Naive B cell (primary cell): Measurements from ENCODE around the gene NPTN. TPM values are rescaled to one million over a fixed set of nuclear protein-coding genes. Genes with fewer than 3 reads are reported as not detected.
A peak's percentile ranks its signal among the peaks of the same experiment; 100 is the strongest.

ENCODE experiments used
- ATAC-seq, 2 donors: fragments of 150-1000 bp; cut with Tn5 transposase; 2 replicates each; pipeline ENCODE4 v1.10.0; 2021; ENCODE audit warnings: low read depth in 2 of 2, mild to moderate bottlenecking in 2 of 2, moderate library complexity in 2 of 2
- DNase-seq: peaks from one replicate; pipeline ENCODE4 v3.0.0; 2022
- H3K27ac Mint-ChIP-seq, 6 donors: one replicate each; pipeline ENCODE4 v1.8.0; 2020 to 2022; ENCODE audit warnings: mild to moderate bottlenecking in 6 of 6, mixed read lengths in 6 of 6, moderate library complexity in 5 of 6, inconsistent platforms in 2 of 6
- H3K27me3 Mint-ChIP-seq, 3 donors: one replicate each; pipeline ENCODE4 v1.8.0; 2021 to 2022; ENCODE audit warnings: mixed read lengths in 3 of 3, mild to moderate bottlenecking in 1 of 3
- H3K36me3 Mint-ChIP-seq, 2 donors: one replicate each; pipeline ENCODE4 v1.8.0; 2020 to 2022; ENCODE audit warnings: mixed read lengths in 2 of 2, inconsistent platforms in 1 of 2, mild to moderate bottlenecking in 1 of 2
- H3K4me1 Mint-ChIP-seq, 3 donors: one replicate each; pipeline ENCODE4 v1.8.0; 2020 to 2022; ENCODE audit warnings: mixed read lengths in 3 of 3, inconsistent platforms in 1 of 3, mild to moderate bottlenecking in 1 of 3, moderate library complexity in 1 of 3
- H3K4me3 Mint-ChIP-seq, 8 donors: one replicate each; pipeline ENCODE4 v1.8.0; 2020 to 2022; ENCODE audit warnings: mild to moderate bottlenecking in 8 of 8, mixed read lengths in 8 of 8, moderate library complexity in 8 of 8, inconsistent platforms in 2 of 8
- H3K9me3 Mint-ChIP-seq, 7 donors: one replicate each; pipeline ENCODE4 v1.8.0; 2020 to 2022; ENCODE audit warnings: mixed read lengths in 7 of 7, mild to moderate bottlenecking in 5 of 7, inconsistent platforms in 2 of 7, moderate library complexity in 1 of 7
- polyA plus RNA-seq, 6 donors: library from polyadenylated mRNA; unstranded; fragments of 300-500 nt; fragmentation: Illumina TruSeq; gene quantifications; one replicate each; pipeline ENCODE4 v1.2.3, GENCODE V29; 2021; ENCODE audit warnings: low read depth in 6 of 6

NPTN gene
- polyA plus RNA-seq, 6 donors from 2014 or later, result 20.4 to 40.5 (median 28.3) TPM

DNA sequence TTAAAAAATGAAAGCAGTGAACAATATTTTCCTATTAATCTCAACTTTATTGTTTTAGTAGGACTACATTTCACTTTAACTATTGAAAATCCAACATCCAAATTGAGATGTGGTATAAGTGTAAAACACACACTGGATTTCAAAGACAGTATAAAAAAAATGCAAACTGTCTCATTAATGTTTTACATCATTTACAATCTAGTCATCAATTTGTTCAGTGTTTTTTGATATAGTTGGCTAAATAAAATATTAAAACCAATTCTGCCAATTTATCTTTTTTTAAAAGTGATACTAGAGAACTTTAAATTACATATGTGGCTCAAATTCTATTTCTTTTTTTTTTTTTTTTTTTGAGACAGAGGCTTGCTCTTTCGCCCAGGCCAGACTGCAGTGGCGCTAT lies 95.1 kb downstream of the NPTN start:
- Mint-ChIP-seq H3K27me3 (peaks cover 0 to 3% (median 0%) of the 10 kb centered on the region in 3 donors), H3K36me3 (no peaks in the 10 kb centered on the region), H3K4me3 (no peak overlapping the region), H3K27ac (no peak overlapping the region), H3K4me1 (no peaks in the 10 kb centered on the region), H3K9me3 (peaks cover 0 to 2% (median 0%) of the 10 kb centered on the region in 7 donors)
- ATAC-seq (no peak), DNase-seq (no peak)

DNA sequence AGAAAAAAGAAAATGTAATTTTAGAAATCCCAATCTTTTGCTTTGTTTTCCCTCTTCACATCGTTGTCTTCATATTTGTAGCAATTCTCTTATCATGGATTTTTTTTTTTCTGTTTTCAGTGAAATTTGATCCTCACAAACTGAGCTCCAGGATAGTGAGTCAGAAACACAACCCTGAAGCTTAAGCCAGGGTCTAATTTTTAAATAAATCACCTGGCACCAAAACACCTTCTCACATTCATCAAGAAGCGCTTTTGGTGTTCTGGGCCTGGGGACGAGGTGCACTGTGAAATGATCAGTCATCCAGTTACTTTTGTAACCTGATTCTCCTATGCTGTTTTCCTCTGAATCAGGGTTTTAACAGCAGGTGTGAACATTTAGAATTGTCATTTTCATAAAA lies 102.5 kb downstream of the NPTN start:
- Mint-ChIP-seq H3K4me3 (no peak overlapping the region), H3K4me1 (no peaks in the 10 kb centered on the region), H3K27ac (no peak overlapping the region), H3K36me3 (no peaks in the 10 kb centered on the region), H3K9me3 (peaks cover 0 to 5% (median 2%) of the 10 kb centered on the region in 7 donors), H3K27me3 (peaks cover 18 to 30% (median 28%) of the 10 kb centered on the region in 3 donors)
- no peak for ATAC-seq
- no peak for DNase-seq

DNA sequence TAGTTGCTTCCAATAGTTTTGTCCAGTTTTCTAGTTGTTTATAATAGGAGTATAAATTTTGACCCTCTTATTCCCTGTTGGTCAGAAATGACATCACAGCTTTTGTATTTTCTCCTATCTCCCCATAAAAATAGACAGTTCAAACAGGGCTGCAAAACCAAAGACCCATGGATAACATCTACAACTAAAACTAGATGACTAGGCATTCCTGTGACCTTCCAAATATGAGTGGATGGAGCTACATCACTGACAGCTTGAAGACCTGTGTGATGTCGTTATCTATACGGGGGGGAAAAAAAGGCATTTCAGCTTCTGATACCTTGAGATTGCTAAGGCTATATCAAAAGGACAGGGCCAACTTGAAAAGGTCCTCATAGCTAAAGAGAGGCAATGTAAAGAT lies 105.6 kb downstream of the NPTN start:
- Mint-ChIP-seq H3K27me3 (peaks cover 22 to 30% (median 28%) of the 10 kb centered on the region in 3 donors), H3K27ac (peak overlapping the region in 1 of 6 donors; percentile 13), H3K4me1 (no peaks in the 10 kb centered on the region), H3K4me3 (no peak overlapping the region), H3K9me3 (peaks cover 0 to 5% (median 1%) of the 10 kb centered on the region in 7 donors), H3K36me3 (no peaks in the 10 kb centered on the region)
- ATAC-seq (no peak), DNase-seq (no peak)

DNA sequence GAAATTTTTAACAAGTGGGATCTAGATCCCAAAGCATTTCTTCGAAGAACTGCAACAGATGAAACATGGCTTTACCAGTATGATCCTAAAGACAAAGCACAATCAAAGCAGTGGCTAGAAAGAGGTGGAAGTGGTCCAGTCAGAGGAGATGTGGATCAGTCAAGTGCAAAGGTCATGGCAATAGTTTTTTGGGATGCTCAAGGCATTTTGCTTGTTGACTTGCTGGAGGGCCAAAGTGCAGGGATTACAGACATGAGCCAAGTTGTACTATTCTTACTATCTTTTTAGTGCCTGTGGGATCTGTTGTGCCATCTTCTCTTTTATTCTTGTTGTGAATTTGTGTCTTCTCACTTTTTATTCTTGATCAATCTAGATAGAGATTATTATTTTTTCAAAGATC lies 108.3 kb downstream of the NPTN start:
- H3K4me1 Mint-ChIP-seq, result no peaks in the 10 kb centered on the region
- no peak for ATAC-seq
- peaks cover 0 to 3% (median 0%) of the 10 kb centered on the region in 7 donors for H3K9me3 Mint-ChIP-seq

DNA sequence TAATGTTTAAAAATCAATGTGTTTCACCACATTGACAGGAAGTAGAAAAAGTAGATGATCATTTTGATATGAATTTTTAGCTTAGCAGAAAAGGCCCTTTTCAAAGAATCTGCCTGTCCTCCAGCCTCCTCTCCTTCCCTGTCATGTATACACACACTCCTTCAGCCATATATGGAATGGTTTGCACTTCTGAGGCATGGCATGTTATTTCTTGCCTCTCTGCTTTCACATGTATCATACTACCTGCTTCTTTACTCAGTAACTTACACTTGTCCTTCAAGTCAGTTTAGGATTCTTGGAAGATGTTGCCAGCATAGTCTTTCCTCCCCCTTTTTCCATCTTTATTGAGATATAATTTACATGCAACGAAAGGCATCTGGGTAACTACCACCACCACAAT lies 111.2 kb downstream of the NPTN start:
- Mint-ChIP-seq H3K27me3 (peaks cover 6 to 19% (median 17%) of the 10 kb centered on the region in 3 donors), H3K4me1 (no peaks in the 10 kb centered on the region), H3K9me3 (peaks cover 0 to 3% (median 0%) of the 10 kb centered on the region in 7 donors), H3K27ac (no peak overlapping the region), H3K36me3 (no peaks in the 10 kb centered on the region), H3K4me3 (no peak overlapping the region)
- DNase-seq, result no peak
- no peak for ATAC-seq

More for the DNA sequence above, 108.3 kb downstream of the NPTN start:
- DNase-seq, result no peak
- Mint-ChIP-seq H3K27me3 (peaks cover 20 to 31% (median 28%) of the 10 kb centered on the region in 3 donors), H3K4me3 (no peak overlapping the region), H3K36me3 (no peaks in the 10 kb centered on the region), H3K27ac (no peak overlapping the region)

DNA sequence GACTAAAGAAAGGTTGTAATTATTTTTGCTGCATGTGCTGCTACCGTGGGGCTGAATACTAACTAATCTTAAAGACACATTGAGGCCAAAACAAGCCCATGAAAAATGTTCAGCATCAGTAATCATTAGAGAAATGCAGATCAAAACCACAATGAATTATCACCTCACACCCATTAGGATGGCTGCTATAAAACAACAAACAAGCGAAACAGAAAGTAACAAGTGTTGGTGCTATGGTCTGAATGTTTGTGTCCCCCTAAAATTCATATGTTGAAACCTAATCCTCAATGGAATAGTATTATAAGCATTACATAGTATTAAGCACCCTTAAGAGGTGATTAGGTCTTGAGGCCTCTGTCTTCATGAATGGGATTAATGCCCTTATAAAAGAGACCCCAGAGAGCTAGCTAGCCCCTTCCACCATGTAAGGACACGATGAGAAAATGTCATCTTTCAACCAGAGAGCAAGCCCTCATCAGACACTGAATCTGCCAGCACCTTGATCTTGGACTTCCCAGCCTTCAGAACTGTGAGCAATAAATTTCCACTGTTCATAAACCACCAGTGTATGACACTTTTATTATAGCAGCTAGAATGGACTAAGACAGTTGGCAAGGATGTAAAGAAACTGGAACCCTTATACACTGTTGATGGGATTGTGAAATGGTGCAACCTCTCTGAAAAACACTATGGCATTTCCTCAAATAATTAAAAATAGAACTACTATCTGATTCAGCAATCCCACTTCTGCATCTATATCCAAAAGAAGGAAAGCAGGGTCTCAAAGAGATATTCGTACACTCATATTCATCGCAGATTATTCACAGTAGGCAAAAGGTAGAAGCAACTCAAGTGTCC lies 114.1 kb downstream of the NPTN start:
- Mint-ChIP-seq H3K27me3 (peaks cover 0 to 12% (median 9%) of the 10 kb centered on the region in 3 donors), H3K27ac (no peak overlapping the region), H3K36me3 (no peaks in the 10 kb centered on the region), H3K9me3 (peaks cover 0 to 7% (median 1%) of the 10 kb centered on the region in 7 donors), H3K4me1 (no peaks in the 10 kb centered on the region), H3K4me3 (no peak overlapping the region)
- no peak for ATAC-seq
- no peak for DNase-seq

DNA sequence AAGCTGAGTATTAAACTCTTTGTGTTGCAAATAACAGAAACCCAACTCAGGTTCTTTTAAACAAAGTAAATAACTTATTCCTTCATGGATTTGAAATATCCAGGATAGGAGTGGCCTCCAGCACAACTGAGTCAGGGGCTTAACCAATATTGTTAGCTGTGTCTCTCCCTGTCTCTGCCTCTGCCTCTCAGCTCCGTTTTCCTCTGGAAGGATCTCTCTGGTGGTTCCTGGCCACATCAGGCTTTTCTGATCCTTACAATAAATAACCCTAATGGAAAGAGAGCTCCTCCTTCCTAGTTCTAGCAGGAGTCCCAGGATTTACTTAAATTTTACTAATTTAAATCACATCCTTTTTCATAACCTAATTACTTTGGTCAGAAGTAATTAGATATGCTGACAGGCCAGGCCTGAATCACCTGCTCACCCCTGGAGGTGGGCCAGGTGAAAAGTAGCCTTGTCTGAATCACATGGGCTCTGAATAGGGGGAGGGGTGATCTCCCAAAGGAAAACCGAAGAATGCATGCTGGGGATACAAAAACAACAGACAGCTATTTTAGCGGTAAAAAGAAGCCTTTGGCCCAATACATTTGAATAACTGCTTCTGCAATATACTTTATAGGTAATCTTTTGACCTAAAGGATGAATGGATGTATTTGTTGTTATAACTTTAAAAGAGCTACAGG lies 114.9 kb downstream of the NPTN start:
- ATAC-seq (no peak), DNase-seq (no peak)
- Mint-ChIP-seq H3K4me3 (no peak overlapping the region), H3K27ac (no peak overlapping the region), H3K36me3 (no peaks in the 10 kb centered on the region), H3K27me3 (peaks cover 0 to 9% (median 9%) of the 10 kb centered on the region in 3 donors), H3K9me3 (peaks cover 0 to 7% (median 1%) of the 10 kb centered on the region in 7 donors), H3K4me1 (no peaks in the 10 kb centered on the region)

DNA sequence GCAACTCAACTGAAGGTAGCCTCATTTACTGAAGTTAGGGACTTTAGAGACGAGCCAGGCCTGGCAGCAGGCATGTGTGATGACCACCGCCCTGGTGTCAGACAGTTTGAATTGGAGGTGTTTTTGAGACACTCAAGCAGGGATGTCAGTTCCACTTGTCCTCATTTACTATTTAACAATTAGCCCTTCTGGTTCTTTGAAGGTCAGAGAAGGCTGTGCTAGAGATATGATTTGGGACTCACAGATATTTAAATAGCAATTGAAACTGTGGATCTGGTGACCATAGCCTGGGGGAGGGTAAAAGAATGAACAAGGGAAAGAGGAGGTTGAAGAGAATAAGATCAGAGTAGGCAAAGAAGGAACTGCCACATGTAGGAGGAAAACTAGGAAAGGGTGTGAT lies 115.6 kb downstream of the NPTN start:
- Mint-ChIP-seq H3K27me3 (peaks cover 0 to 9% (median 9%) of the 10 kb centered on the region in 3 donors), H3K27ac (no peak overlapping the region), H3K4me3 (no peak overlapping the region), H3K9me3 (peaks cover 0 to 7% (median 0%) of the 10 kb centered on the region in 7 donors), H3K4me1 (no peaks in the 10 kb centered on the region), H3K36me3 (no peaks in the 10 kb centered on the region)
- ATAC-seq (no peak), DNase-seq (no peak)

DNA sequence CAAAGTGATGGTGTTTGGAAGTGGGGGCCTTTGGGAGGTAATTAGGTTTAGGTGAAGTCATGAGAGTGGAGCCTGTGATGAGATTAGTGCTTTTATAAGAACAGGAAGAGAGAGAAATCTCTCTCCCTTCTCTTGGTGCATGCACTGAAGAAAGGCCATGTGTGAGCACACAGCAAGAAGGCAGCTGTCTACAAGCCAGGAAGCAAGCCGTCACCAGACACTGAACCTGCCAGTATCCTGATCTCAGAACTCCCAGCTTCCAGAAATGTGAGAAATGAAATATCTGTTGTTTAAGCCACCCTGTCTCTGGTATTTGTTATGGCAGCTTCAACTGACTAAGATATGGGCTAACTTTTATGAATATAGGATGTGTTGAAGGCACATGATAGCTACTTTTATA lies 117.7 kb downstream of the NPTN start:
- no peak for DNase-seq
- no peak overlapping the region for H3K4me3 Mint-ChIP-seq
- H3K36me3 Mint-ChIP-seq, result no peaks in the 10 kb centered on the region
- H3K27ac Mint-ChIP-seq, result no peak overlapping the region
- H3K4me1 Mint-ChIP-seq, result no peaks in the 10 kb centered on the region
- H3K27me3 Mint-ChIP-seq, result peaks cover 0 to 9% (median 0%) of the 10 kb centered on the region in 3 donors
- no peak for ATAC-seq
- H3K9me3 Mint-ChIP-seq, result peaks cover 0 to 4% (median 0%) of the 10 kb centered on the region in 7 donors

Other genes with a start within 250 kb of the NPTN start
- not detected for gene REC114, start 190.2 kb downstream of the NPTN start, polyA plus RNA-seq
- not detected for gene CD276, start 51.0 kb upstream of the NPTN start, polyA plus RNA-seq
- not detected for gene INSYN1, start 120.0 kb upstream of the NPTN start, polyA plus RNA-seq
- not detected for gene TBC1D21, start 240.2 kb upstream of the NPTN start, polyA plus RNA-seq